H9 (cell line): Measurements from ENCODE around the gene HEMGN. TPM values are rescaled to one million over a fixed set of nuclear protein-coding genes. Genes with fewer than 3 reads are reported as not detected.

Source experiments
- DNase-seq: peaks from one replicate; pipeline ENCODE4 v3.0.0-alpha.2; 2017
- H2AFZ ChIP-seq: one replicate; pipeline ENCODE4 v1.6.1; 2013; ENCODE audit warnings: mild to moderate bottlenecking, low read length, control low read depth, moderate library complexity
- H2AK5ac ChIP-seq: 2 replicates; pipeline ENCODE4 v1.6.1; 2013; ENCODE audit warnings: low read length, control low read depth, mixed read lengths; ENCODE audit not compliant: insufficient read length
- H2BK120ac ChIP-seq: one replicate; pipeline ENCODE4 v1.6.1; 2013; ENCODE audit warnings: low read depth, mild to moderate bottlenecking, low read length, control low read depth, inconsistent platforms; ENCODE audit not compliant: poor library complexity, severe bottlenecking
- H2BK12ac ChIP-seq: 2 replicates; pipeline ENCODE4 v1.6.1; 2013; ENCODE audit warnings: low read length, control low read depth, mixed read lengths, low read depth; ENCODE audit not compliant: insufficient read length
- H2BK15ac ChIP-seq: 2 replicates; pipeline ENCODE4 v1.6.1; 2013; ENCODE audit warnings: low read depth, low read length, control low read depth
- H2BK20ac ChIP-seq: one replicate; pipeline ENCODE4 v1.6.1; 2013; ENCODE audit warnings: low read depth, mild to moderate bottlenecking, low read length, control low read depth, inconsistent platforms; ENCODE audit not compliant: poor library complexity, severe bottlenecking
- H2BK5ac ChIP-seq: 2 replicates; pipeline ENCODE4 v1.6.1; 2013; ENCODE audit warnings: low read length, control low read depth, mixed read lengths; ENCODE audit not compliant: insufficient read length
- H3K14ac ChIP-seq: 2 replicates; pipeline ENCODE4 v1.6.1; 2013; ENCODE audit warnings: low read length, control low read depth; ENCODE audit not compliant: insufficient read depth
- H3K18ac ChIP-seq: 2 replicates; pipeline ENCODE4 v1.6.1; 2013; ENCODE audit warnings: low read depth, mild to moderate bottlenecking, mixed read lengths, low read length, control low read depth; ENCODE audit not compliant: insufficient read length
- H3K23ac ChIP-seq: 2 replicates; pipeline ENCODE4 v1.6.1; 2013; ENCODE audit warnings: low read length, control low read depth, mixed read lengths, low read depth; ENCODE audit not compliant: insufficient read length
- H3K23me2 ChIP-seq: 2 replicates; pipeline ENCODE4 v1.6.1; 2013; ENCODE audit warnings: low read depth, mild to moderate bottlenecking, mixed read lengths, low read length, control low read depth; ENCODE audit not compliant: insufficient read length, poor library complexity, severe bottlenecking
- H3K27ac ChIP-seq: 2 replicates; pipeline ENCODE4 v1.5.1; 2013; ENCODE audit warnings: low read length, control low read depth, mixed read lengths, low read depth; ENCODE audit not compliant: insufficient read length
- H3K27me3 ChIP-seq: 2 replicates; pipeline ENCODE4 v1.6.1; 2013; ENCODE audit warnings: low read length, control low read depth, inconsistent platforms; ENCODE audit not compliant: insufficient read depth
- H3K4ac ChIP-seq: 2 replicates; pipeline ENCODE4 v1.6.1; 2013; ENCODE audit warnings: low read depth, mild to moderate bottlenecking, control low read depth, inconsistent platforms, low read length, moderate library complexity
- H3K4me1 ChIP-seq: 2 replicates; pipeline ENCODE4 v1.6.1; 2013; ENCODE audit warnings: low read length, control low read depth, inconsistent platforms; ENCODE audit not compliant: insufficient read depth
- H3K4me2 ChIP-seq: 2 replicates; pipeline ENCODE4 v1.6.1; 2013; ENCODE audit warnings: low read length, control low read depth, mixed read lengths; ENCODE audit not compliant: insufficient read length, insufficient read depth
- H3K56ac ChIP-seq: 2 replicates; pipeline ENCODE4 v1.6.1; 2013; ENCODE audit warnings: low read depth, mild to moderate bottlenecking, mixed read lengths, low read length, control low read depth; ENCODE audit not compliant: insufficient read length
- H3K79me1 ChIP-seq: 2 replicates; pipeline ENCODE4 v1.6.1; 2013; ENCODE audit warnings: low read depth, mild to moderate bottlenecking, moderate library complexity, low read length, control low read depth, inconsistent platforms; ENCODE audit not compliant: insufficient read depth, poor library complexity, severe bottlenecking
- H3K79me2 ChIP-seq: 2 replicates; pipeline ENCODE4 v1.6.1; 2013; ENCODE audit warnings: low read length, control low read depth, inconsistent platforms; ENCODE audit not compliant: insufficient read depth
- H3K9ac ChIP-seq: 2 replicates; pipeline ENCODE4 v1.6.1; 2013; ENCODE audit warnings: low read length, control low read depth, mixed read lengths; ENCODE audit not compliant: insufficient read length; ENCODE audit errors: extremely low read depth
- H3K9me3 ChIP-seq: one replicate; pipeline ENCODE4 v1.6.1; 2013; ENCODE audit warnings: low read depth, low read length, inconsistent platforms; ENCODE audit not compliant: control insufficient read depth
- H3T11ph ChIP-seq: one replicate; pipeline ENCODE4 v1.6.1; 2013; ENCODE audit warnings: mild to moderate bottlenecking, low read length, control low read depth, inconsistent platforms
- H4K20me1 ChIP-seq: one replicate; pipeline ENCODE4 v1.6.1; 2013; ENCODE audit not compliant: control insufficient read depth, insufficient read length, insufficient read depth
- H4K5ac ChIP-seq: 2 replicates; pipeline ENCODE4 v1.6.1; 2013; ENCODE audit warnings: low read depth, mild to moderate bottlenecking, mixed read lengths, low read length, control low read depth; ENCODE audit not compliant: insufficient read length
- H4K8ac ChIP-seq: replicated peaks from 2 replicates; pipeline ENCODE4 v1.6.1; 2013; ENCODE audit warnings: low read length, control low read depth, mixed read lengths, low read depth; ENCODE audit not compliant: insufficient read length
- H4K91ac ChIP-seq: 2 replicates; pipeline ENCODE4 v1.6.1; 2013; ENCODE audit warnings: low read depth, mild to moderate bottlenecking, moderate library complexity, mixed read lengths, low read length, control low read depth; ENCODE audit not compliant: insufficient read length
- H3K27ac Mint-ChIP-seq, 3 experiments: 2 replicates in 2 of 3; 3 replicates in 1 of 3; pipeline ENCODE4 v1.8.0; 2020 to 2021; ENCODE audit warnings: mixed read lengths in 3 of 3, mild to moderate bottlenecking in 1 of 3, moderate library complexity in 1 of 3
- H3K27me3 Mint-ChIP-seq: 2 replicates; pipeline ENCODE4 v1.8.0; 2021; ENCODE audit warnings: low read depth, mild to moderate bottlenecking, moderate library complexity, mixed read lengths
- H3K36me3 Mint-ChIP-seq, 3 experiments: 2 replicates in 2 of 3; 3 replicates in 1 of 3; pipeline ENCODE4 v1.8.0; 2020 to 2021; ENCODE audit warnings: low read depth in 3 of 3, mixed read lengths in 3 of 3; ENCODE audit not compliant: insufficient read depth in 1 of 3
- H3K4me1 Mint-ChIP-seq, 2 experiments: 2 replicates each; pipeline ENCODE4 v1.8.0; 2020; ENCODE audit warnings: mixed read lengths in 2 of 2
- H3K4me3 Mint-ChIP-seq, 2 experiments: 2 replicates in 1 of 2; 3 replicates in 1 of 2; pipeline ENCODE4 v1.8.0; 2020 to 2021; ENCODE audit warnings: mild to moderate bottlenecking in 2 of 2, mixed read lengths in 2 of 2, moderate library complexity in 1 of 2
- H3K9me3 Mint-ChIP-seq, 2 experiments: 2 replicates in 1 of 2; 3 replicates in 1 of 2; pipeline ENCODE4 v1.8.0; 2020; ENCODE audit warnings: mild to moderate bottlenecking in 2 of 2, mixed read lengths in 2 of 2, moderate library complexity in 1 of 2
- CTCF ChIP-seq: fragments of 200-600 bp; sonication (generic); conservative IDR thresholded peaks from 3 replicates; pipeline ENCODE4 v1.8.0; 2021; ENCODE audit warnings: antibody characterized with exemption, mild to moderate bottlenecking
- WGBS: extraction: QIAGEN DNeasy Blood & Tissue Kit; methylation state at CpG from one replicate; pipeline ENCODE4 v1.1.7; 2013; ENCODE audit warnings: missing lambda C conversion rate, low lambda C conversion rate, mixed read lengths; ENCODE audit not compliant: insufficient read length; ENCODE audit errors: extremely low coverage; 5-methylcytosine and 5-hydroxymethylcytosine counted together
- total RNA-seq: library from RNA; stranded (reverse); gene quantifications from 2 replicates; pipeline ENCODE4 v1.2.1, GENCODE V29; 2021

HEMGN gene
- total RNA-seq, 1 experiment from 2014 or later = not detected

DNA sequence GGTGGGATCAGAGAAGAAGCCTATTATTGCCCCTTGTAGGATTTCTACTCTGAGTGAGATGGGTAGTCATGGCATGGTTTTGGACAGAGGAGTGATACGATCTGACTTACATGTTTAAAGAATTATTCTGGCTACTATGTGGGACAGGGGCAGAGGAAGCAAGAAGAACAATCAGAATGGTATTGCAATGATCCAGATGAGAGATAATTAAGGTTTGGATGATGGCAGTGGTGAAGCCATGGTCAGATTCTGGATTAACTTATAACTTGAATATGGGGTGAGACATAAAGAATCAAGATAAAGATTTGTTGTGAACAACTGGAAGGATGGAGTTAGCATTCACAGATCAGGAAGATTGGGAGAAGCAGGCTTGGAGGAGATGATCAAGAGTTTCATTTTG lies 3.4 kb upstream of the HEMGN start:
- H2AK5ac ChIP-seq = no peak overlapping the region
- H4K5ac ChIP-seq = no peak overlapping the region
- no peaks in the 10 kb centered on the region for H3K79me1 ChIP-seq
- H2BK20ac ChIP-seq = no peak overlapping the region
- no peak overlapping the region for H3K4me2 ChIP-seq
- no peak overlapping the region for H2BK15ac ChIP-seq
- H3K4me1 ChIP-seq = no peaks in the 10 kb centered on the region
- H3K4me3 Mint-ChIP-seq = no peak overlapping the region
- no peaks in the 10 kb centered on the region for H3K9me3 ChIP-seq
- H3K27me3 ChIP-seq = peaks cover 4% of the 10 kb centered on the region; the same call in 1 of the 2 replicates
- no peak overlapping the region for H4K8ac ChIP-seq
- H3K14ac ChIP-seq = no peak overlapping the region
- H4K91ac ChIP-seq = no peak overlapping the region
- no peak overlapping the region for H3T11ph ChIP-seq
- H3K56ac ChIP-seq = no peak overlapping the region
- H3K27me3 Mint-ChIP-seq = peaks cover 17% of the 10 kb centered on the region
- H4K20me1 ChIP-seq = no peaks in the 10 kb centered on the region
- no peak overlapping the region for H3K23ac ChIP-seq
- TF ChIP-seq CTCF = no peak
- H2AFZ ChIP-seq = no peak overlapping the region
- DNase-seq = no peak
- WGBS = no CpG with 5 or more reads among the region's 1 CpG
- no peak overlapping the region for H2BK12ac ChIP-seq
- H2BK120ac ChIP-seq = no peak overlapping the region
- H3K9ac ChIP-seq = no peak overlapping the region
- H3K18ac ChIP-seq = no peak overlapping the region
- H3K4ac ChIP-seq = no peak overlapping the region
- H3K27ac Mint-ChIP-seq = no peak overlapping the region
- no peaks in the 10 kb centered on the region for H3K36me3 Mint-ChIP-seq
- H2BK5ac ChIP-seq = no peak overlapping the region
- H3K79me2 ChIP-seq = no peaks in the 10 kb centered on the region
- no peaks in the 10 kb centered on the region for H3K9me3 Mint-ChIP-seq
- no peak overlapping the region for H3K27ac ChIP-seq
- H3K23me2 ChIP-seq = no peaks in the 10 kb centered on the region
- H3K4me1 Mint-ChIP-seq = no peaks in the 10 kb centered on the region
